Hepatocyte (in vitro differentiated cells): ENCODE data around the gene LDAH. TPM values are rescaled to one million over a fixed set of nuclear protein-coding genes. Genes with fewer than 3 reads are reported as not detected.

Experiments used
- DNase-seq: peaks from one replicate; pipeline ENCODE4 v3.0.0-alpha.2; 2016; ENCODE audit warnings: low spot score
- H2AFZ ChIP-seq: fragments of 200-600 bp; sonication (generic); 2 replicates; pipeline ENCODE4 v1.6.0; 2016; ENCODE audit warnings: antibody characterized with exemption, mild to moderate bottlenecking
- H3K27ac ChIP-seq: fragments of 200-600 bp; sonication (generic); 2 replicates; pipeline ENCODE4 v1.5.1; 2016; ENCODE audit warnings: mild to moderate bottlenecking
- H3K27me3 ChIP-seq: fragments of 200-600 bp; sonication (generic); 2 replicates; pipeline ENCODE4 v1.6.1; 2016
- H3K36me3 ChIP-seq: fragments of 200-600 bp; sonication (generic); replicated peaks from 2 replicates; pipeline ENCODE4 v1.5.1; 2016; ENCODE audit warnings: low read depth; ENCODE audit not compliant: insufficient read depth
- H3K4me1 ChIP-seq: fragments of 200-600 bp; sonication (generic); 2 replicates; pipeline ENCODE4 v1.5.1; 2016; ENCODE audit warnings: mild to moderate bottlenecking, moderate library complexity; ENCODE audit not compliant: insufficient read depth
- H3K4me2 ChIP-seq: fragments of 200-600 bp; sonication (generic); 2 replicates; pipeline ENCODE4 v1.6.0; 2016
- H3K4me3 ChIP-seq: fragments of 200-600 bp; sonication (generic); 2 replicates; pipeline ENCODE4 v1.5.1; 2016; ENCODE audit warnings: mild to moderate bottlenecking
- H3K79me2 ChIP-seq: fragments of 200-600 bp; sonication (generic); 2 replicates; pipeline ENCODE4 v1.6.0; 2017; ENCODE audit warnings: mild to moderate bottlenecking
- H3K9me2 ChIP-seq: fragments of 200-600 bp; sonication (generic); replicated peaks from 2 replicates; pipeline ENCODE4 v1.6.0; 2017; ENCODE audit warnings: mild to moderate bottlenecking; ENCODE audit not compliant: insufficient read depth
- H3K9me3 ChIP-seq: fragments of 200-600 bp; sonication (generic); 2 replicates; pipeline ENCODE4 v1.5.1; 2016; ENCODE audit warnings: low read depth, mild to moderate bottlenecking
- H4K20me1 ChIP-seq: fragments of 200-600 bp; sonication (generic); 2 replicates; pipeline ENCODE4 v1.6.0; 2016; ENCODE audit warnings: mild to moderate bottlenecking; ENCODE audit not compliant: insufficient read depth, poor library complexity, severe bottlenecking
- CTCF ChIP-seq: fragments of 200-600 bp; sonication (generic); IDR thresholded peaks from 2 replicates; pipeline ENCODE4 v1.5.1; 2016; ENCODE audit warnings: antibody characterized with exemption, mild to moderate bottlenecking; ENCODE audit not compliant: poor library complexity
- EZH2 ChIP-seq: fragments of 200-600 bp; sonication (generic); IDR thresholded peaks from 2 replicates; pipeline ENCODE4 v1.6.1; 2016; ENCODE audit warnings: antibody characterized with exemption, mild to moderate bottlenecking, borderline replicate concordance
- EZH2phosphoT487 ChIP-seq: fragments of 200-600 bp; sonication (generic); IDR thresholded peaks from one replicate; pipeline ENCODE4 v1.6.1; 2018; ENCODE audit warnings: antibody characterized with exemption, mild to moderate bottlenecking, low read depth, moderate library complexity; ENCODE audit not compliant: unreplicated experiment, severe bottlenecking
- WGBS: methylation state at CpG from one replicate; pipeline ENCODE4 v1.1.6; 2016; ENCODE audit warnings: low lambda C conversion rate; ENCODE audit errors: missing lambda C conversion rate; 5-methylcytosine and 5-hydroxymethylcytosine counted together
- polyA plus RNA-seq: library from polyadenylated mRNA; unstranded; fragments of >200 nt; fragmentation: Nextera tagmentation; extraction: Ambion mirVana; gene quantifications from 2 replicates; pipeline ENCODE4 v1.2.1, GENCODE V29; 2016
- total RNA-seq: library from RNA; depleted of rRNA; stranded (reverse); fragments of >200 nt; gene quantifications from 2 replicates; pipeline ENCODE4 v1.2.3, GENCODE V29; 2014

The LDAH gene
- total and polyA plus RNA-seq, 2 experiments from 2014 or later = 15.2 to 27.8 TPM

DNA sequence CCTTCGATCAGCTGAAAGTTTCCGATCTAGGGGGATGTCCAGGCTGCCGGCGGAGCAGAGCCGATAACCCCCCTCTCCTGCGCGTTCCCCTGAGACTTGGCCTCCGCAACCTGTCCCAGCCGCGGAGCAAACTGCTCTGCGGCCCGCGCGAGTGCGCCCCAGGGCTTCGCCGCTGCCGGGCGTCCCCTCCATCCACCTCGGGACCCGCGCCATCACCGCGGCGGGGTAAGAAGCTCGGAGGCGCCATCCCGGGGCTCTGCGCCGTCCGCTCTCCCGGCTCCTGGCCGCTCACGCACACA lies 156.9 kb downstream of the LDAH start:
- TF ChIP-seq EZH2phosphoT487 (peak; percentile 29), EZH2 (no peak)
- peaks cover 89% of the 10 kb centered on the region for H3K27me3 ChIP-seq
- H3K9me2 ChIP-seq = no peaks in the 10 kb centered on the region
- peaks cover 11% of the 10 kb centered on the region for H3K4me1 ChIP-seq
- H3K4me2 ChIP-seq = peak overlapping the region; percentile 96
- H3K36me3 ChIP-seq = no peaks in the 10 kb centered on the region
- no peak for DNase-seq
- WGBS = 2% methylated on average over 34 of the region's 34 CpGs
- no peak overlapping the region for H3K27ac ChIP-seq
- H3K4me3 ChIP-seq = peak overlapping the region; percentile 26
- H2AFZ ChIP-seq = peak overlapping the region; percentile 86
- H3K9me3 ChIP-seq = no peaks in the 10 kb centered on the region
- H3K79me2 ChIP-seq = no peaks in the 10 kb centered on the region
- no peaks in the 10 kb centered on the region for H4K20me1 ChIP-seq

DNA sequence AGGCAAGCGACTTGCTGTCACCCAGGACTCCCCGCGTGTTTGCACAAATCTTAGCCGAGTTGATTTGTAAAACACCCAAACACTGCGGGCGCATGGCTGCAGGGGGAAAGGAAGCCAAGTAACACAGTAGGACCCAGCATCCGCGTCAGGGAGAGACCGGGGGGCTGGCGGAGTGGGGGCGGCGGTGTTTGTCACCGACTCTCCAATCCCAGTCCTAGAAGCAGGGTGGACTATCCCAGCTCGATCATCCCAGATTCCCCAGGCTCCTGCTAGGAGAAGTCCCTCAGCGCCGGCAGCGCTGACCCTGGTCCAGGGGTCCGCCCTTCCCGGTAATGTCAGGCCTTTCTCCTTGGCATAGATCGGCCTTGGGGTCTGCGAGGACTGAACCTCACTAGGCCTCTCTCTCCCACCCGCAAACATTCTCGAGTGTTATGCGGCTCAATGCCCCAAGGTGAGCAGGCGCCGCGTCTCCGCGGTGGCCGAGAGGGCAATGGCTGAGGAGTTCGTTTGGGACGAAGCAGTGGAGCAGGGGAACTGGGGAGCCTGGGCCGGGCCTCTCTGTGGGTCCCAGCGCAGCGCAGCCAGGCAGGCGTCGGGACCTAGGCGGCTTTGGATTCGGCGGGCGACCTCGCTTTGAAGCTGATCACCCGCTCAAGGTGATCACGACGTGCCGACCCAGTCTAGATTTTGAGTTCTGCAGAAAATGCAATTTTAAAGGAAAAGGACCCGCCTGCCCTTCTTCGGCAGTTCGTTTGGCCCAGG lies 157.5 kb downstream of the LDAH start:
- no peaks in the 10 kb centered on the region for H3K9me2 ChIP-seq
- H3K27ac ChIP-seq = no peak overlapping the region
- no peak overlapping the region for H3K4me3 ChIP-seq
- TF ChIP-seq EZH2phosphoT487 (peak; percentile 53), EZH2 (peak; percentile 26), CTCF (no peak)
- H4K20me1 ChIP-seq = no peaks in the 10 kb centered on the region
- no peaks in the 10 kb centered on the region for H3K9me3 ChIP-seq
- peaks cover 89% of the 10 kb centered on the region for H3K27me3 ChIP-seq
- H3K4me2 ChIP-seq = peak overlapping the region; percentile 96
- DNase-seq = no peak
- 5% methylated on average over 49 of the region's 49 CpGs for WGBS
- peaks cover 11% of the 10 kb centered on the region for H3K4me1 ChIP-seq
- H3K79me2 ChIP-seq = no peaks in the 10 kb centered on the region
- peak overlapping the region; percentile 86 for H2AFZ ChIP-seq
- no peaks in the 10 kb centered on the region for H3K36me3 ChIP-seq

GRCh38 chr2:20664431-20665242 lies 158.3 kb downstream of the LDAH start:
- Histone ChIP-seq H3K9me3 (no peaks in the 10 kb centered on the region), H3K4me1 (peaks cover 10% of the 10 kb centered on the region), H3K27ac (no peak overlapping the region), H2AFZ (no peak overlapping the region), H3K36me3 (no peaks in the 10 kb centered on the region), H3K4me3 (no peak overlapping the region), H3K9me2 (no peaks in the 10 kb centered on the region), H3K27me3 (peaks cover 89% of the 10 kb centered on the region), H3K79me2 (no peaks in the 10 kb centered on the region), H4K20me1 (no peaks in the 10 kb centered on the region), H3K4me2 (no peak overlapping the region)
- no peak for TF ChIP-seq EZH2phosphoT487
- no peak for TF ChIP-seq EZH2
- TF ChIP-seq CTCF = no peak
- WGBS = 37% methylated on average over 17 of the region's 17 CpGs
- no peak for DNase-seq

GRCh38 chr2:20664071-20664390 lies 158.9 kb downstream of the LDAH start:
- Histone ChIP-seq H3K4me1 (peaks cover 8% of the 10 kb centered on the region), H2AFZ (no peak overlapping the region), H3K4me2 (no peak overlapping the region), H3K79me2 (no peaks in the 10 kb centered on the region), H3K9me2 (no peaks in the 10 kb centered on the region), H3K9me3 (no peaks in the 10 kb centered on the region), H4K20me1 (no peaks in the 10 kb centered on the region), H3K4me3 (no peak overlapping the region), H3K27ac (no peak overlapping the region), H3K36me3 (no peaks in the 10 kb centered on the region), H3K27me3 (peaks cover 88% of the 10 kb centered on the region)
- 58% methylated on average over 2 of the region's 2 CpGs for WGBS
- TF ChIP-seq EZH2 = no peak
- TF ChIP-seq EZH2phosphoT487 = no peak
- no peak for TF ChIP-seq CTCF
- no peak for DNase-seq
